NCI-H2029 (cell line): ENCODE data around the gene PGAP6.
A peak's percentile ranks its signal among the peaks of the same experiment; 100 is the strongest.
"Not testable (repeated sequence)": the region's sequence is repeated elsewhere in the genome, so short reads cannot be mapped to it uniquely, and the experiment has no call there.

Source experiments
- DNase-seq: peaks from one replicate; lab custom pipeline; 2025; lab: John Stamatoyannopoulos, UW

Gene PGAP6

GRCh38 chr16:367333-367903, 14.4 kb downstream of the PGAP6 start:
- DNase-seq, result no peak

GRCh38 chr16:366476-366875, 15.3 kb downstream of the PGAP6 start:
- DNase-seq, result no peak

GRCh38 chr16:364595-365491, 16.9 kb downstream of the PGAP6 start:
- no peak for DNase-seq

- DNase-seq, result no peak
Observed at GRCh38 chr16:363766-364490, 17.9 kb downstream of the PGAP6 start.

DNA sequence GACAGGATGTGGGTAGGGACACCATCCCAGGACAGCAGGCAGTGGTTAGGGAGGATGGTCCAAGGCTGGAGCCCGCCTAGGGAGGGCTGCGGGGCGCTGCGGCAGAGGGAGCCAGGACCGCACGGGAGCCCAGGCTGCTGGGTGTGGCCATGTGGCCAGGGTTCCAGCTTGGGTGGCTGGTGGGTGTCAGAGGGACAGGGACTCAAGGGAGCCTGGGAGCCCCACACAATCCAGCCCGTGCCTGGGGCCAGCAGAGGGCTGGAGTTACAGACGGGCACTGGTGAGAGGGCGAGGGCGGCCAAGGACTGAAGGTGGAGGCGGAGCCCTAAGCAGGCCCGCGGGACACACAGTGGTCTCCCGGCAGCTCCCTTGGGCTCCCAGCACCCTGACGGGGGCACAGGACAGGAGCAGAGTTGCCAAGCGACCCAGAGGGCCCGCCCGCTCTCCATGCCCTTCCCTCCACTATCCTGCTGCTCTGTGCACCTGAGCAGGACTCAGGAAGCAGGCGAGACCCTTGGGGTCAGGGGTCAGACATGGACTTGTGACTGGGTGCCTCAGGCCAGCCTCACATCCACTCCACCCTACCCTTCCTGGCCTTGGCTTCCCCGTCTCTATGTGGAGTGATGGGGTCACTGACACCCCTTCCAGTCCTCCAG, 18.5 kb downstream of the PGAP6 start:
- no peak for DNase-seq

DNA sequence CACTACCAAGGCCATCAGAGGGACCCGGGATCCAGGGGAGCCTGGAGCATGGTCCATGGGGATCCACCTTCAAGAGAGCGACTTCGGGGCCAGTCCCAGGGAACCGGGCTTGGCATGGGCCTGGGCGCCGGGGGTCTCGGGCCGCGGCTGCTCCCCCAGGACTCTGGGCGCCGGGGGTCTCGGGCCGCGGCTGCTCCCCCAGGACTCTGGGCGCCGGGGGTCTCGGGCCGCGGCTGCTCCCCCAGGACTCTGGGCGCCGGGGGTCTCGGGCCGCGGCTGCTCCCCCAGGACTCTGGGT, 19.1 kb downstream of the PGAP6 start:
- not testable (repeated sequence) for DNase-seq

DNA sequence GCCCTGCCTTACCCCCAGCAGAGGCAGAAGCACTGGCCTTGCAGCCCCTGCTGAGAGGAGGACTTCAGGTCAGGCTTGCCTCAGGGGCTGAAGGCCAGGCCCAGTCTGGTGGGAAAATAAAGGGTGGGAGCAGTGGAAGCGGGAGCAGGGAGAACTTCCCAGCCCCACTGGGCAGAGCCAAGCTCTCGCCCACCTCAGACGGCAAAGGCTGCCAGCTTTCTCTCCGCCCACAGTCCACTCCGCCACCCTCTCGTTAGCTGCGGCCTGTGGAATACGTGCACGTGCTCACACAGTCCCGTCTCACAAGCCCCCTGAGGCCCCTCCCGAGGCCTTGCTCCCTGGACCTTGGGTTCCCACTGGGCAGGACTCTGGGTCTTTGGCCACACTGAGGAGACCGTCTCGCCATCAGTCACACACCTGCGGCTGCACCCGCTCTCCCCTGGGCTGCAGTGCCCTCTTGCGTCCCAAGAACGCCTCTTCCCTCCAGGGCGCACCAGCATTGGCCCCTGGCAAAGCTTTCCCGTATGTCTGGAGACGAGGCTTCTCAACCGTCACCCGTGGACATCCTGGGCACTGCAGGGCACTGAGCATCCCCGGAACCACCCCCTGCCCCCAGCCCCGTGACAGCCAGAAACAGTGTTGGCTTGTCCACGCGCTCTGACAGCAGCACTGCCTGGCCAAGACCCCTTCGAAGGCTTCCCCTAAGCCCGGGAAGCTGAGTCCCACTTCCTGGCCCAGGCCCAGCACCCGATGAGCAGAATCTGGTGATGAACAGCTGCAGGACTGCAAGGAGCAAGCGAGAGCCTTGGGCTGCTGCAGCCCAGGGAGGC, 19.7 kb downstream of the PGAP6 start:
- DNase-seq, result peak; percentile 59

GRCh38 chr16:361341-361871, 20.4 kb downstream of the PGAP6 start:
- DNase-seq, result no peak

- no peak for DNase-seq
Observed at GRCh38 chr16:360698-361336, 21.0 kb downstream of the PGAP6 start.

- no peak for DNase-seq
Observed at GRCh38 chr16:359871-360697, 21.7 kb downstream of the PGAP6 start.

GRCh38 chr16:359067-359763, 22.6 kb downstream of the PGAP6 start:
- no peak for DNase-seq

GRCh38 chr16:356741-357140, 25.0 kb downstream of the PGAP6 start:
- DNase-seq, result no peak

DNA sequence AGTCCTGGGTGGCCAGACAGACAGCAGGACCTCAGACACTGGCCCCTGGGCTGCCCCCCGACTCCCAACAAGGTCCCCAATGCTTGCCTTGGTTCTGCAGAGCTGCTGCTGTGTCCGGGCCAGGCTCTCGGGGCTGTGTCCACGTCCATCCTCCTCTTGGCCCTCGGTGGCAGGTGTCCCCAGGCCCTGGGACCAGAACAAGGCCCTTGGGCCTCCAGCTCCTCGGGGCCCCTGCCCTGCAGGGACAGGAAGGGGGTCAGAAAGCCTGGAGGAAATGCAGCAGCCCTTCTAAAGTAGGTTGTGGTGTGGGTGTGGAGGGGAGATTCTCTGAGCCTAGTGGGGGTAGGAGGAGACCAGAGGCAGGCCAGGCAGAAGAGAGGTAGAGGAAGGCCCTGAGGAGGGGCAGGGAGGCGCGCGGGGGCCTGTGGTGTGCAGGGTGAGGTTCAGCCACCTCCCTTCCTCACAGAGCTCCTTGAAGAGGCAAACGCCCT, 26.8 kb downstream of the PGAP6 start:
- DNase-seq, result no peak

DNA sequence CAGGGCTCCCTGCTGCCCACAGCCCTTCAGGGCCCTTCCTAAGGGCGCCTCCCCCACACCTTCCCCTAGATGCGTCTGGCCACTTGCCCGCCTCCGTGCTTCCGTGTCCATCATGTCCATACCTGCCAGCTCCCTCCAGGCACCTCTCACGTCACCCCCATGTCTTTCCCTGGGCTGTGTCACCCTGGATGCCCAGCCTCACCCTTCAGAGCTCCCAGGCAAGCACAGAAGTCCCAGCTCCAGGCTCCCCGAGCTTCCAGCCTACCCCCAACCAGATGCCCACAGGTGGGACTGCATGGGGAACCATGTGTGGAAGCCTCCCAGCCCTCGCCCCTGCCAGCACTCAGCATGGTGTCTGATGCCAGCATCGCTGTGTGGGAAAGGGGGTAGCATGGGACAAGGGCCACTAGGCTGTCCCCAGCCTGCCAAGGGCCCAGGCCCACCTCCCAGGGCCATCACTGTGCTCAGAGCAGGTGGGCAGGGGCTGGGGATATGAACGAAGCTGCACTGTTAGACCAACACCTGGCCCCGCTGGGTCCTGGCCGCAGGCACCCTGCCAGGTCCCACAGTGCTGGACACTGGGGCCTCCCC, 27.4 kb downstream of the PGAP6 start:
- DNase-seq, result no peak

GRCh38 chr16:353404-354290, 28.1 kb downstream of the PGAP6 start:
- DNase-seq, result no peak

DNA sequence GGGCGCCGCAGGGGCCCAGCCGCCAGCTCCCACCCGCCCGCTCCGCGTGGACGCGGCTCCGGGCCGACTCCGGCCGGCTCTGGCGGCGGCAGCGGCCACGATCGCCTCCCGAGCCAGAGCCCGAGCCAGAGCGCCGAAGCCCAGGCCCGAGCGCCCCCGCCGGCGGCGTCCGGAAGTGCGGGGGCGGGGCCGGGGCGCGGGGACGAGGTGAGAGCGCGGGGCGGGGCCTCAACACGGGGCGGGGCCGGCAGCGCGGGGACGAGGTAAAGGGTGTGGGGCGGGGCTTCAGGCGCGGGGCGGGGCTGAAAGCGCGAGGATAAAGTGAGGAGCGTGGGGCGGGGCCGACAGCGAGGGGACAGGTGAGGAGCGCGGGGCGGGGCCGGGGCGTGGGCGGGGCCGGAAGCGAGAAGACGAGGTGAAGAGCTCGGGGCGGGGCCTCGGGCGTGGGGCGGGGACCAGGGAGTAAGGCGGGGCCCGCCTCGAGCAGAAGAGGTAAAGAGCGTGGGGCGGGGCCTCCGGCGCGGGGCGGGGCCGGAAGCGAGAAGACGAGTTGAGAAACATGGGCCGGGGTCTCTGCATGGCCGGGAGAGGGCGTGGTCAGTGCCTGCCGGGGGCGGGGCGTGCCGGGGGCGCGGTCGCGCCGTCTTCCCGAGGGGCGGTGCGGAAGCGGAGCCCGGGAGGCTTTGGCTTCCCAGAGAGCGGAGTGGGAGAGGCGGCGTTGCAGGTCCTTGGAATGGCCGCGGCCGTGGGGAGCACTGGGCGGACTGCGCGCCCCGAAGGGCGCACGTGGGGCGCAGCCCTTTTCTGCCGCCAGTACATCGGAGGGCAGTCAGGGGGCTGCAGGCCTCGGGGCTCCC, 29.0 kb downstream of the PGAP6 start, which contains the start of gene AXIN1:
Gene AXIN1, minus strand, starts transcription at position 177 of the 857 bp plus-strand sequence. CDS start 5,698 bp downstream, outside the sequence.
- DNase-seq, result peak; percentile 97
